Measurements from ENCODE around the gene HHAT.

- no peak for TF ChIP-seq POLR2A (IDR thresholded peaks at IDR 0.05; ENCODE audit: low read length)
- TF ChIP-seq GATA1 (IDR thresholded peaks at IDR 0.05; ENCODE audit: low read depth, low read length): no peak
Observed at GRCh38 chr1:210700511-210700910, 371.8 kb downstream of the HHAT start.
